Measurements from ENCODE around the gene STARD10.

Gene STARD10

DNA sequence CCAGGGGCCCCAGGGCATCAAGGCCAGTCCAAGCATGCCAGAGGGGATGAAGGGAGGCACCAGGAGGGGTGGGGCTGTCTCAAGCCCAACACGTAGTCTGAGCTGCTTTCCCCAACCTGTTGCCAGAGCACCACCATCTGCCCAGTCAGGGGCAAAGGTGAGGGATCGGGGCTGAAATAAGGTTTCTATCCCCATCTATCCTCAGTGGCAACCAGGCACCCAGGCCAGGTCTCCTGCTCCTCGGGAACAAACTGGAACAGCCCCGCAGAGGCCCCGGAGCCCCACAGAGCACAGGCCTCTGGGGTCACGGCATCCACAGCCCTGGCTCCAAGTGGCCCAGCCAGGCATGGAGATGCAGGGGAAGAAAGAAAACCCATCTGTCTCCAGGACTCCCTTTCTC is 19.3 kb downstream of the STARD10 start:
- no peak overlapping the region for H3K4me3 ChIP-seq (ENCODE audit: low read depth, low read length)
- DNase-seq (ENCODE audit: low read depth), result no peak
- TF ChIP-seq, protein P1, sequence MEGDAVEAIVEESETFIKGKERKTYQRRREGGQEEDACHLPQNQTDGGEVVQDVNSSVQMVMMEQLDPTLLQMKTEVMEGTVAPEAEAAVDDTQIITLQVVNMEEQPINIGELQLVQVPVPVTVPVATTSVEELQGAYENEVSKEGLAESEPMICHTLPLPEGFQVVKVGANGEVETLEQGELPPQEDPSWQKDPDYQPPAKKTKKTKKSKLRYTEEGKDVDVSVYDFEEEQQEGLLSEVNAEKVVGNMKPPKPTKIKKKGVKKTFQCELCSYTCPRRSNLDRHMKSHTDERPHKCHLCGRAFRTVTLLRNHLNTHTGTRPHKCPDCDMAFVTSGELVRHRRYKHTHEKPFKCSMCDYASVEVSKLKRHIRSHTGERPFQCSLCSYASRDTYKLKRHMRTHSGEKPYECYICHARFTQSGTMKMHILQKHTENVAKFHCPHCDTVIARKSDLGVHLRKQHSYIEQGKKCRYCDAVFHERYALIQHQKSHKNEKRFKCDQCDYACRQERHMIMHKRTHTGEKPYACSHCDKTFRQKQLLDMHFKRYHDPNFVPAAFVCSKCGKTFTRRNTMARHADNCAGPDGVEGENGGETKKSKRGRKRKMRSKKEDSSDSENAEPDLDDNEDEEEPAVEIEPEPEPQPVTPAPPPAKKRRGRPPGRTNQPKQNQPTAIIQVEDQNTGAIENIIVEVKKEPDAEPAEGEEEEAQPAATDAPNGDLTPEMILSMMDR (IDR thresholded peaks at IDR 0.05; ENCODE audit: control insufficient read depth, extremely low read depth, insufficient read depth), result no peak

DNA sequence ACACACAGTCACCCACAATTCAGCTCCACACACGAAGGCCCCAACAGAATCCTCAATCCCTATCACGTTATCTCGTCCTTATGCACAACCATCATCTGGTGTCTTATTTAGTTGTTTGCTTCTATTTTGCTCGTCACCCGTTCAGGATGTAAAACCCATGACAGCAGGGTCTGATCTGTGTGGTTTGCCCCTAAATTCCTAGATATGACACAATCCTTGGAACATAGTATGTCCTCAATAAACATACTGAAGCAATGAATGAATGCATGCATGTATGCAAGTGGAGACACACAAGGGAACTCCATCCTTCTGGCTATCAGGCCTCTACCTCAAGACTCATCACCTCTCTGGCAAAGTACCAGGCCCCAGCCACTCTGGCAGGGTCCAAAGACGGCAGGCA is 20.2 kb downstream of the STARD10 start:
- H3K4me3 ChIP-seq (ENCODE audit: low read depth, low read length), result no peak overlapping the region
- TF ChIP-seq, protein P1 (IDR thresholded peaks at IDR 0.05; ENCODE audit: control insufficient read depth, extremely low read depth, insufficient read depth), result no peak

DNA sequence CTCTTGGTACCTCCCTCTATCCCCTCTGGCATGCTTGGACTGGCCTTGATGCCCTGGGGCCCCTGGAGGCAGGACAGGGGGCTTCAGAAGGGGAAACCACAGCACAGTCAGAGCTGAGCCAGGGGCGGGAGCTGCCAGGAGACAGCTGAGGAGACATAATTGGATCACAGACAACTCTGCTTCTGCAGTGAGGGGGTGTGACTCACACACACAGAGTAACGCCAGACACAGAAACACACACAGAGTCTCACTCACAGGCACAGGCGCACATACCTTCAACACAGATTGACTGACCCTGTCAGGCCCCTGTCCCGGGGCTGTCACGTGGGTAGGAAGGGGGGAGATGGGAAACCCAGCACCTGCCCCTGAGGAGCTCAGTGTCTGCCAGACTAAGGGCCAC is 20.6 kb downstream of the STARD10 start:
- no peak for DNase-seq (ENCODE audit: low read depth)
- H3K4me3 ChIP-seq (ENCODE audit: low read depth, low read length), result no peak overlapping the region
- TF ChIP-seq, protein P1 (IDR thresholded peaks at IDR 0.05; ENCODE audit: control insufficient read depth, extremely low read depth, insufficient read depth), result no peak

More for the DNA sequence above, 20.2 kb downstream of the STARD10 start:
- DNase-seq (ENCODE audit: low read depth), result no peak

DNA sequence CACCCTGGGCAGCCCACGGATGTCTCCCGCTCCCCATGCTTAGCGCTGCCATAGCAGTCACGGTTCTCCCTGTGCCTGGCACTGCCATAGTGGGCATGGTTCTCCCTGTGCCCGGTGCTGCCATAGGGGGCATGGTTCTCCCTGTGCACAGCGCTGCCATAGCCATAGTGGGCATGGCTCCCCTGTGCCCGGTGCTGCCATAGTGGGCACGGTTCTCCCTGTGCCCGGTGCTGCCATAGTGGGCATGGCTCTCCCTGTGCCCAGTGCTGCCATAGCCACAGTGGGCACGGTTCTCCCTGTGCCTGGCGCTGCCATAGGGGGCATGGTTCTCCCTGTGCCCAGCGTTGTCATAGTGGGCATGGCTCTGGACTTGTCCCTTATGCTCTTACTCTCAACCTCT is 21.8 kb downstream of the STARD10 start:
- no peak overlapping the region for H3K4me3 ChIP-seq (ENCODE audit: low read depth, low read length)
- TF ChIP-seq, protein P1 (IDR thresholded peaks at IDR 0.05; ENCODE audit: control insufficient read depth, extremely low read depth, insufficient read depth), result no peak
- no peak for DNase-seq (ENCODE audit: low read depth)

DNA sequence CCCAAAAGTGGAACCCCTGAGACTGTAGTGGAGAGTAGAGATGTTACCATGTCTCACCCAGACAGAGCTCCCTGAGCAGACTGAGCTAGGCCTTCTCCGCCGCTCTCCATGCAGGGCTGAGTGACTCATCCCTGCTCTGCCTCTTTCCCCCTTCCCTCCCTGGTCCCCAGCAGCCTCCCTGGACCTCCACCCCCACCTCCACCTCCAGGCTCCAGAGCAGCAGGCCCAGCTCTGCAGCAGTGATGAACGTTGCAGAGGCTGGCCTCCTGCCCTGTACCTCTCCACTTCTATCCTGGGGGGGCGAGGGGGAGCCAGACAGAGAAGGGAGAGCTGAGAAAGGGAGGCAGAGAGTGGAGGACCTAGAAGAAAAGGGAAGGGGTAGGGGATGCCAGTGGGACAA is 22.3 kb downstream of the STARD10 start:
- TF ChIP-seq, protein P1 (IDR thresholded peaks at IDR 0.05; ENCODE audit: control insufficient read depth, extremely low read depth, insufficient read depth), result no peak
- DNase-seq (ENCODE audit: low read depth), result no peak
- no peak overlapping the region for H3K4me3 ChIP-seq (ENCODE audit: low read depth, low read length)

DNA sequence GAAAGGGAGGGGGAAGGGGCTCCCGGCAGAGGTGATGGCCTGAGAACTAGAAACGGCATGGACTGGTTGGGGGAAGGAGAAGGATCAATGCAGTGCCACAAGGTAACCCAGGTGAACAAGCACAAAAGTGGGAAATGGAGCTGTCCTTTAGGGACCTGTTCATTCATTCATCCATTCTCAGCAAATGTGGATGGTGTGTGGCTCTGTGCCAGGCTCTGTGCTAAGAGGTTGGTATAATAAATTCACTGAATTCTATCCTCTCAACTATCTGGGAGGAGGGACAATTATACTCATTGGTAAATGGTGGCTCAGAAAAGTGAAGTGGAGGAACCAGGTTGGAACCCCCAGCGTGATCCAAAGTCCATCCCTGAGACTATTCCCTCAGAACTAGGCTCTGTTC is 23.0 kb downstream of the STARD10 start:
- TF ChIP-seq, protein P1 (IDR thresholded peaks at IDR 0.05; ENCODE audit: control insufficient read depth, extremely low read depth, insufficient read depth), result no peak
- no peak overlapping the region for H3K4me3 ChIP-seq (ENCODE audit: low read depth, low read length)
- no peak for DNase-seq (ENCODE audit: low read depth)

DNA sequence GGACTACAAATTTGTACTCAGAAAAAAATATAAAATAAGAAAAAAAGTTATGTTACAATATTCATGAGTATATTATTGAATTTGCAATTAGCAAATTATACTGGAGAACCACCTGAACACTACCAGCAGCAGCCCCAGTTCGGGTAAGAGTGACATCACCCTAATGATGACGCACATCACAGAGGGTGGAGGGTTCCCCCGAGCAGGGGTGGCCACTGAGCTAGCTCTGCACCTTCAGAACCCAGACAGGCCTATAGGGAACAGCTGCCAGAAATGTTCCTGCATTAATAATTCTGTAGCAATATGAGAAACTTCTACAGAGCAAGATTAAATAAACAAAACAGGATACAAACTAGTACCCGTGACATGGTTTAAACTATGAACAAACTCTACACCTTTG is 24.2 kb downstream of the STARD10 start:
- TF ChIP-seq, protein P1 (IDR thresholded peaks at IDR 0.05; ENCODE audit: control insufficient read depth, extremely low read depth, insufficient read depth), result no peak
- no peak overlapping the region for H3K4me3 ChIP-seq (ENCODE audit: low read depth, low read length)
- DNase-seq (ENCODE audit: low read depth), result no peak

Data from LNCaP clone FGC (cell line).